ENCODE measurements around the gene CYLD.

CYLD gene

GRCh38 chr16:50692999-50693781 lies 48.7 kb upstream of the CYLD start, which contains the start of gene NOD2 (continued):
- TF ChIP-seq ELK4 (IDR thresholded peaks at IDR 0.05; ENCODE audit: borderline replicate concordance, low read depth, low read length) (no peak), PRDM10 (tag by site-specific recombination; IDR thresholded peaks at IDR 0.05) (no peak; the same call in 1 of the 2 replicates), ZNF146 (tag by site-specific recombination; IDR thresholded peaks at IDR 0.05) (no peak), ZNF366 (tag by site-specific recombination; conservative IDR thresholded peaks at IDR 0.05) (no peak), IKZF3 (tag by site-specific recombination; IDR thresholded peaks at IDR 0.05) (no peak), ZNF530 (tag by site-specific recombination; IDR thresholded peaks at IDR 0.05; ENCODE audit: low read depth) (no peak), ZNF2 (tag by site-specific recombination; IDR thresholded peaks at IDR 0.05) (peak; percentile 47; the same call in 1 of the 2 replicates), ZNF354C (tag by site-specific recombination; IDR thresholded peaks at IDR 0.05; ENCODE audit: borderline replicate concordance, low read depth) (no peak), ZEB2 (tag by site-specific recombination; IDR thresholded peaks at IDR 0.05) (no peak), REPIN1 (tag by site-specific recombination; IDR thresholded peaks at IDR 0.05; ENCODE audit: low read depth) (no peak), ZNF518A (tag by site-specific recombination; conservative IDR thresholded peaks at IDR 0.05; ENCODE audit: low read depth) (no peak), ZNF580 (tag by site-specific recombination; IDR thresholded peaks at IDR 0.05) (no peak), EGR2 (tag by site-specific recombination; IDR thresholded peaks at IDR 0.05; ENCODE audit: low read depth) (peak; percentile 56; the same call in 1 of the 2 replicates), GFI1B (tag by site-specific recombination; IDR thresholded peaks at IDR 0.05) (no peak; the same call in 1 of the 2 replicates), ZNF501 (tag by site-specific recombination; IDR thresholded peaks at IDR 0.05) (no peak), ZNF16 (tag by site-specific recombination; IDR thresholded peaks at IDR 0.05; ENCODE audit: low read depth) (no peak), ZBTB44 (tag by site-specific recombination; IDR thresholded peaks at IDR 0.05) (no peak), ZNF48 (tag by site-specific recombination; IDR thresholded peaks at IDR 0.05) (no peak), ZNF660 (tag by site-specific recombination; IDR thresholded peaks at IDR 0.05) (no peak), KLF10 (tag by site-specific recombination; IDR thresholded peaks at IDR 0.05) (no peak), HOXC10 (CRISPR knock-in tag; IDR thresholded peaks at IDR 0.05) (no peak), ZBTB20 (tag by site-specific recombination; IDR thresholded peaks at IDR 0.05) (peak; percentile 47; the same call in 1 of the 2 replicates), ZBTB26 (tag by site-specific recombination; optimal IDR thresholded peaks at IDR 0.05) (peak; percentile 40), ZBTB48 (tag by site-specific recombination; IDR thresholded peaks at IDR 0.05) (no peak), ZBTB7A (tag by site-specific recombination; IDR thresholded peaks at IDR 0.05; ENCODE audit: low read depth) (no peak), ZNF777 (tag by site-specific recombination; IDR thresholded peaks at IDR 0.05; ENCODE audit: borderline replicate concordance) (0 out of 2 replicates have a peak, but pooled peaks have one; percentile 51), SCRT2 (tag by site-specific recombination; IDR thresholded peaks at IDR 0.05) (no peak)

All from HEK293 (cell line).